T-helper 1 cell treated with Interleukin-12 subunit alpha and Interleukin-12 subunit beta and Interleukin-4 antibody, amounts not matched to agents 30 ng/mL and 1 ng/mL, for 36 hours (primary cell): Measurements from ENCODE around the gene AKAIN1. TPM values are rescaled to one million over a fixed set of nuclear protein-coding genes. Genes with fewer than 3 reads are reported as not detected.

Source experiments
- intact Hi-C: fragments of 100-400 bp; cut with micrococcal nuclease; formaldehyde crosslinking; loops from one replicate; pipeline ENCODE4 v1.15.1; 2024
- total RNA-seq: library from RNA; stranded (reverse); gene quantifications from 2 replicates; pipeline ENCODE4 v1.2.3, GENCODE V29; 2022

Gene AKAIN1
- total RNA-seq, 1 donor from 2014 or later, result not detected

GRCh38 chr18:5103286-5103685 lies 93.8 kb downstream of the AKAIN1 start:
- intact Hi-C loops, result loop anchor here (10.0 kb wide), 1 partner anchor 192 kb away; the partner anchor contains the start of gene ZBTB14

- intact Hi-C loops, result no loop called here
Measured at GRCh38 chr18:5097116-5097703, 99.8 kb downstream of the AKAIN1 start.

GRCh38 chr18:5095239-5095638 lies 101.8 kb downstream of the AKAIN1 start:
- intact Hi-C loops, result no loop called here

- intact Hi-C loops, result no loop called here
Measured at GRCh38 chr18:5093902-5094301, 103.2 kb downstream of the AKAIN1 start.

Other genes starting within 250 kb of the AKAIN1 start
- 24.4 and 24.8 TPM in 2 replicates for gene ZBTB14, start 98.5 kb upstream of the AKAIN1 start, total RNA-seq